Liver (tissue), 9 donors: ENCODE data around the gene KRTAP5-4. TPM values are rescaled to one million over a fixed set of nuclear protein-coding genes. Genes with fewer than 3 reads are reported as not detected.

Experiments used
- DNase-seq: peaks from one replicate; pipeline ENCODE4 v3.0.0-alpha.2; 2017; ENCODE audit warnings: low spot score
- H3K27ac ChIP-seq, 2 donors: one replicate each; pipeline ENCODE4 v1.7.0; 2013; ENCODE audit warnings: inconsistent platforms in 2 of 2, low read length in 2 of 2, control low read depth in 1 of 2, low read depth in 1 of 2, mild to moderate bottlenecking in 1 of 2
- H3K27me3 ChIP-seq, 4 donors: one replicate each; pipeline versions ENCODE4 v1.6.1 to v1.7.0; 2013; ENCODE audit warnings: low read length in 3 of 4, inconsistent platforms in 1 of 4, mild to moderate bottlenecking in 1 of 4, moderate library complexity in 1 of 4; ENCODE audit not compliant: control insufficient read depth in 4 of 4, insufficient read depth in 4 of 4
- H3K36me3 ChIP-seq, 4 donors: one replicate each; pipeline versions ENCODE4 v1.6.1 to v1.7.0; 2013; ENCODE audit warnings: low read length in 3 of 4, mild to moderate bottlenecking in 3 of 4, low read depth in 1 of 4, moderate library complexity in 1 of 4; ENCODE audit not compliant: control insufficient read depth in 4 of 4, insufficient read depth in 3 of 4
- H3K4me1 ChIP-seq, 4 donors: one replicate each; pipeline versions ENCODE4 v1.6.1 to v1.7.0; 2013; ENCODE audit warnings: low read length in 3 of 4, mild to moderate bottlenecking in 3 of 4, moderate library complexity in 1 of 4; ENCODE audit not compliant: control insufficient read depth in 4 of 4, insufficient read depth in 4 of 4
- H3K4me3 ChIP-seq, 3 donors: one replicate each; pipeline versions ENCODE4 v1.6.1 to v1.7.0; 2013; ENCODE audit warnings: low read length in 3 of 3, control low read depth in 1 of 3, low read depth in 1 of 3, mild to moderate bottlenecking in 1 of 3
- H3K9ac ChIP-seq, 2 donors: one replicate each; pipeline ENCODE4 v1.7.0; 2013; ENCODE audit warnings: low read length in 2 of 2, mild to moderate bottlenecking in 2 of 2, moderate library complexity in 2 of 2, control low read depth in 1 of 2, low read depth in 1 of 2
- H3K9me3 ChIP-seq, 4 donors: one replicate each; pipeline versions ENCODE4 v1.6.1 to v1.7.0; 2013; ENCODE audit warnings: low read length in 3 of 4; ENCODE audit not compliant: control insufficient read depth in 4 of 4
- CTCF ChIP-seq: fragments of 150-350 bp; IDR thresholded peaks from 2 replicates; pipeline ENCODE4 v1.5.1; 2017; ENCODE audit warnings: improper control_type of control experiment, low read depth, low read length; ENCODE audit not compliant: missing input control
- EGR1 ChIP-seq, 2 donors: IDR thresholded peaks; 2 replicates each; pipeline ENCODE4 v1.6.1; 2016 to 2018; ENCODE audit warnings: antibody characterized with exemption in 2 of 2, low read depth in 2 of 2
- FOXA1 ChIP-seq: IDR thresholded peaks from 2 replicates; pipeline ENCODE4 v1.6.1; 2016; ENCODE audit warnings: antibody characterized with exemption
- FOXA2 ChIP-seq: IDR thresholded peaks from 2 replicates; pipeline ENCODE4 v1.6.1; 2016; ENCODE audit warnings: antibody characterized with exemption
- GABPA ChIP-seq, 2 donors: IDR thresholded peaks in 1 of 2; conservative IDR thresholded peaks in 1 of 2; 2 replicates each; pipeline ENCODE4 v1.6.1; 2016; ENCODE audit warnings: antibody characterized with exemption in 2 of 2, mild to moderate bottlenecking in 1 of 2, moderate library complexity in 1 of 2
- HNF4A ChIP-seq, 2 donors: conservative IDR thresholded peaks; 2 replicates each; pipeline ENCODE4 v1.6.1; 2016; ENCODE audit warnings: antibody characterized with exemption in 2 of 2, mild to moderate bottlenecking in 2 of 2
- HNF4G ChIP-seq: IDR thresholded peaks from 2 replicates; pipeline ENCODE4 v1.6.1; 2016; ENCODE audit warnings: antibody characterized with exemption
- JUND ChIP-seq, 2 donors: IDR thresholded peaks; 2 replicates each; pipeline ENCODE4 v1.6.1; 2016; ENCODE audit warnings: antibody characterized with exemption in 2 of 2
- NR2F2 ChIP-seq: IDR thresholded peaks from 2 replicates; pipeline ENCODE4 v1.6.1; 2016; ENCODE audit warnings: antibody characterized with exemption
- RAD21 ChIP-seq, 2 donors: IDR thresholded peaks; 2 replicates each; pipeline ENCODE4 v1.6.1; 2016; ENCODE audit warnings: antibody characterized with exemption in 2 of 2, mild to moderate bottlenecking in 2 of 2
- REST ChIP-seq: IDR thresholded peaks from 2 replicates; pipeline ENCODE4 v1.6.1; 2016; ENCODE audit warnings: antibody characterized with exemption, mild to moderate bottlenecking
- RXRA ChIP-seq, 2 donors: IDR thresholded peaks; 2 replicates each; pipeline ENCODE4 v1.6.1; 2017 to 2018; ENCODE audit warnings: antibody characterized with exemption in 2 of 2, mild to moderate bottlenecking in 1 of 2
- SP1 ChIP-seq: IDR thresholded peaks from 2 replicates; pipeline ENCODE4 v1.6.1; 2018; ENCODE audit warnings: antibody characterized with exemption, mild to moderate bottlenecking
- TAF1 ChIP-seq: conservative IDR thresholded peaks from 2 replicates; pipeline ENCODE4 v1.6.1; 2016; ENCODE audit warnings: antibody characterized with exemption, mild to moderate bottlenecking
- YY1 ChIP-seq: IDR thresholded peaks from 2 replicates; pipeline ENCODE4 v1.6.1; 2016; ENCODE audit warnings: antibody characterized with exemption, mild to moderate bottlenecking
- ZBTB33 ChIP-seq: IDR thresholded peaks from 2 replicates; pipeline ENCODE4 v1.6.1; 2016; ENCODE audit warnings: antibody characterized with exemption
- WGBS: extraction: QIAGEN DNeasy Blood & Tissue Kit; methylation state at CpG from one replicate; pipeline ENCODE4 v1.1.7; 2013; 5-methylcytosine and 5-hydroxymethylcytosine counted together
- polyA plus RNA-seq, 2 donors: library from polyadenylated mRNA; stranded (reverse) in 1 of 2; unstranded in 1 of 2; fragments of 200-250 nt in 1 of 2; fragments of >200 nt in 1 of 2; fragmentation: Nextera tagmentation in 1 of 2; extraction: Ambion mirVana in 1 of 2; gene quantifications; one replicate each; pipeline versions ENCODE4 v1.2.1 to v1.2.3, GENCODE V29; 2013 to 2015
- total RNA-seq, 2 donors: library from RNA; depleted of rRNA; stranded (reverse); fragments of >200 nt; gene quantifications; one replicate each; pipeline ENCODE4 v1.2.3, GENCODE V29; 2014
- TF ChIP-seq, protein P1 (sequence below): IDR thresholded peaks from 2 replicates; pipeline ENCODE4 v1.6.1; 2016; ENCODE audit warnings: antibody characterized with exemption
- TF ChIP-seq, protein P2 (sequence below): IDR thresholded peaks from 2 replicates; pipeline ENCODE4 v1.6.1; 2016; ENCODE audit warnings: antibody characterized with exemption
- donor health status: healthy.
- donor health status: healthy.
- donor health status: healthy.
- donor health status: healthy.
- donor health status: healthy.

Gene KRTAP5-4
- total and polyA plus RNA-seq, 4 donors: not detected

GRCh38 chr11:1668911-1669473 lies 47.1 kb upstream of the KRTAP5-4 start:
- Histone ChIP-seq H3K9ac (no peak overlapping the region), H3K27ac (peak overlapping the region; percentile 96 to 99), H3K36me3 (no peaks in the 10 kb centered on the region), H3K4me3 (no peak overlapping the region), H3K4me1 (peaks cover 6 to 44% (median 29%) of the 10 kb centered on the region in 4 donors), H3K9me3 (no peaks in the 10 kb centered on the region), H3K27me3 (no peaks in the 10 kb centered on the region)
- WGBS: 56% methylated on average over 13 of the region's 13 CpGs
- TF ChIP-seq FOXA1 (no peak), JUND (IDR thresholded peaks at IDR 0.05) (no peak), NR2F2 (no peak)
- DNase-seq: no peak

DNA sequence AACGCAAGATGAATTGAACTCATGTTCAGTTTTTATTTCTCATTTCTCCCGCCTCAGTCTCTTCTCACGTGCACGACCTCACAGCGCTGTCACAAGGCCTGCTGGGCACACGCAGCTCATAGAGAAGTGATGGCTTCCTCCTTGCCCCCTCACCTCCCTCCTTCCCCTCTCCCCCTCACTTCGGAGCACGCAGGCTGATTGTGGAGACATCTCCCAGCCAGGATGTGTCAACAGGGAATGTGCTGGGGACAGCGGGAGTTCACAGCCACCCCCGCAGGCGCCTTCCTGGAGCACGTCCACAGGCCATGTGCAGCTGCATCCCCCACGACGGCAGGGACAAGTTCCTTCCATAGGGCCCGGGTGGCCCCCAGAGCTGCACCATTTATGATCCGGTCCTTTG lies 46.0 kb upstream of the KRTAP5-4 start:
- no peak for DNase-seq
- WGBS: 22% methylated on average over 16 of the region's 16 CpGs
- no peaks in the 10 kb centered on the region for H3K36me3 ChIP-seq
- H3K4me1 ChIP-seq: peaks cover 6 to 37% (median 26%) of the 10 kb centered on the region in 4 donors
- TF ChIP-seq REST (peak; percentile 27), GABPA (IDR thresholded peaks at IDR 0.05 in 1 of 2, conservative IDR thresholded peaks at IDR 0.05 in 1 of 2) (no peak), NR2F2 (peak; percentile 97), JUND (IDR thresholded peaks at IDR 0.05) (no peak), RXRA (IDR thresholded peaks at IDR 0.05) (peak; percentile 81 to 90), FOXA2 (peak; percentile 37), CTCF (no peak), HNF4A (conservative IDR thresholded peaks at IDR 0.05) (no peak), FOXA1 (no peak), HNF4G (no peak), SP1 (peak; percentile 77), ZBTB33 (no peak), EGR1 (IDR thresholded peaks at IDR 0.05; ENCODE audit: low read depth in 2 of 2) (peak; percentile 63 to 69), RAD21 (IDR thresholded peaks at IDR 0.05) (no peak), TAF1 (no peak), YY1 (no peak)
- TF ChIP-seq, protein P1, sequence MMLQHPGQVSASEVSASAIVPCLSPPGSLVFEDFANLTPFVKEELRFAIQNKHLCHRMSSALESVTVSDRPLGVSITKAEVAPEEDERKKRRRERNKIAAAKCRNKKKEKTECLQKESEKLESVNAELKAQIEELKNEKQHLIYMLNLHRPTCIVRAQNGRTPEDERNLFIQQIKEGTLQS: no peak
- TF ChIP-seq, protein P2, sequence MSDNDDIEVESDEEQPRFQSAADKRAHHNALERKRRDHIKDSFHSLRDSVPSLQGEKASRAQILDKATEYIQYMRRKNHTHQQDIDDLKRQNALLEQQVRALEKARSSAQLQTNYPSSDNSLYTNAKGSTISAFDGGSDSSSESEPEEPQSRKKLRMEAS: peak; percentile 79
- no peaks in the 10 kb centered on the region for H3K9me3 ChIP-seq
- peak overlapping the region; percentile 58 to 85 for H3K9ac ChIP-seq
- H3K27ac ChIP-seq: peak overlapping the region; percentile 81 to 96
- no peaks in the 10 kb centered on the region for H3K27me3 ChIP-seq
- peak overlapping the region in 1 of 3 donors; percentile 22 for H3K4me3 ChIP-seq
